Measurements from ENCODE around the gene TBC1D22A. TPM values are rescaled to one million over a fixed set of nuclear protein-coding genes. Genes with fewer than 3 reads are reported as not detected.

Gene TBC1D22A
- total RNA-seq, 1 donor from 2014 or later: 23.2 TPM

DNA sequence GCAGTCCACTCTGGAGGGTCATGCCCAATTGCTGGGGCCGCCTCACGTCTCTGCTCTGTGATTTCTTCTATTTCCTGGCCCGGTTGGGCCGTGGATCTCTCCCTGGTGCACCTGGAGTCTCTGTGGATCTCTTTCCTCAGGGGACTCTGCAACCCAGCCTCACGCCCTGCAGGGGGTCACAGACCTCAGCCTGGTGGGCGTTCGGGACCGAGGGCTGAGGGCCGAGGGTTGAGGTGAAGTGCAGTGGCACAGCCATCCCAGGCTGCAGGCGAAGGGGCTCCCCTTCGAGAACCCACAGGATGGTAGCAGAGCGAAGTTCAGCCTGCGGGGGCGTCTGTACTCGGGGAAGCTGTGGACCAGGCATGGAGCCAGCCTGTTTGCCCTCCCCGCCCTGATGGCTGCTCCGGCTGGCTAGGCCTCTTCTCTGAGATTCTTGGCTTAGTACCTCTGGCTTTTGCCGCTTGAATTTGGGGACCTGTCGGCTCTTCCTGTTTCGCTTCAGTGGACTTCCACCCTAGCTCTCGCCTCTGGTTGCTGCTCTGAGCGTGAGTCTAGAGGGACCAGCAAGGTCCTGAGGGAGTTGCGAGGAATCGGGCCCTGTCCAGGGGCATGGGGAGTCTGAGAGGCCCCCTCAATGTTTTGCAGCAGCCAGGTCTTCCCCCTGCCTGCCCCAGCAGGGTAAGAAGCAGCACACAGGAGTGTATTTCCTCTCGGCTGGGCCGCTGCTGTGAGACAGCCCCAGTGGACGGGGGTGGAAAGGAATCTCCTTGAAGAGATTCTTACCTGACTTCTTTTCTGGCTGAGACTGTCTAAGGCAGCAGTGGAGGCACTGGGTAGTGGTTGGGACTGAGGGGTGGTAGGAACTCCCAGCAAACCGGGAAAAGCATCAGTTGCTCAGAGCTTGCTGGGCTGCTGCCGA lies 140.8 kb downstream of the TBC1D22A start:
- H3K9me3 Mint-ChIP-seq (ENCODE audit: low read depth): no peaks in the 10 kb centered on the region
- H3K27me3 Mint-ChIP-seq: no peaks in the 10 kb centered on the region
- TF ChIP-seq CTCF (IDR thresholded peaks at IDR 0.05; ENCODE audit: unreplicated experiment): no peak
- peaks cover 3% of the 10 kb centered on the region for H3K36me3 Mint-ChIP-seq (ENCODE audit: insufficient read depth)
- H3K27ac Mint-ChIP-seq: no peak overlapping the region
- no peak overlapping the region for H3K4me3 Mint-ChIP-seq (ENCODE audit: low read depth)
- H3K4me1 Mint-ChIP-seq (ENCODE audit: low read depth): peaks cover 3% of the 10 kb centered on the region
- no peak for DNase-seq (ENCODE audit: low spot score, unreplicated experiment)

- no peaks in the 10 kb centered on the region for H3K9me3 Mint-ChIP-seq (ENCODE audit: low read depth)
- no peak overlapping the region for H3K27ac Mint-ChIP-seq
- H3K4me3 Mint-ChIP-seq (ENCODE audit: low read depth): no peak overlapping the region
- peaks cover 2% of the 10 kb centered on the region for H3K36me3 Mint-ChIP-seq (ENCODE audit: insufficient read depth)
- DNase-seq (ENCODE audit: low spot score, unreplicated experiment): no peak
- H3K27me3 Mint-ChIP-seq: no peaks in the 10 kb centered on the region
- TF ChIP-seq CTCF (IDR thresholded peaks at IDR 0.05; ENCODE audit: unreplicated experiment): no peak
- peaks cover 4% of the 10 kb centered on the region for H3K4me1 Mint-ChIP-seq (ENCODE audit: low read depth)
Measured at GRCh38 chr22:46905415-46905814, 143.0 kb downstream of the TBC1D22A start.

GRCh38 chr22:46905834-46906233 lies 143.4 kb downstream of the TBC1D22A start:
- no peak for TF ChIP-seq CTCF (IDR thresholded peaks at IDR 0.05; ENCODE audit: unreplicated experiment)
- H3K4me1 Mint-ChIP-seq (ENCODE audit: low read depth): peaks cover 4% of the 10 kb centered on the region
- no peak overlapping the region for H3K27ac Mint-ChIP-seq
- H3K27me3 Mint-ChIP-seq: no peaks in the 10 kb centered on the region
- no peaks in the 10 kb centered on the region for H3K9me3 Mint-ChIP-seq (ENCODE audit: low read depth)
- no peak for DNase-seq (ENCODE audit: low spot score, unreplicated experiment)
- H3K4me3 Mint-ChIP-seq (ENCODE audit: low read depth): no peak overlapping the region
- H3K36me3 Mint-ChIP-seq (ENCODE audit: insufficient read depth): peaks cover 2% of the 10 kb centered on the region

- no peaks in the 10 kb centered on the region for H3K9me3 Mint-ChIP-seq (ENCODE audit: low read depth)
- no peak for TF ChIP-seq CTCF (IDR thresholded peaks at IDR 0.05; ENCODE audit: unreplicated experiment)
- no peak for DNase-seq (ENCODE audit: low spot score, unreplicated experiment)
- peaks cover 4% of the 10 kb centered on the region for H3K4me1 Mint-ChIP-seq (ENCODE audit: low read depth)
- no peak overlapping the region for H3K4me3 Mint-ChIP-seq (ENCODE audit: low read depth)
- H3K36me3 Mint-ChIP-seq (ENCODE audit: insufficient read depth): peaks cover 2% of the 10 kb centered on the region
- H3K27ac Mint-ChIP-seq: no peak overlapping the region
- H3K27me3 Mint-ChIP-seq: no peaks in the 10 kb centered on the region
Measured at GRCh38 chr22:46906326-46907045, 144.0 kb downstream of the TBC1D22A start.

Measured in progenitor cell of endocrine pancreas (in vitro differentiated cells).